Epidermal melanocyte (primary cell): Measurements from ENCODE around the gene SPINT1.
"Not testable (repeated sequence)": the region's sequence is repeated elsewhere in the genome, so short reads cannot be mapped to it uniquely, and the experiment has no call there.

Source experiments
- DNase-seq: peaks from one replicate; pipeline ENCODE4 v3.0.0; 2011; ENCODE audit warnings: low spot score; ENCODE audit not compliant: insufficient read length

Gene SPINT1

DNA sequence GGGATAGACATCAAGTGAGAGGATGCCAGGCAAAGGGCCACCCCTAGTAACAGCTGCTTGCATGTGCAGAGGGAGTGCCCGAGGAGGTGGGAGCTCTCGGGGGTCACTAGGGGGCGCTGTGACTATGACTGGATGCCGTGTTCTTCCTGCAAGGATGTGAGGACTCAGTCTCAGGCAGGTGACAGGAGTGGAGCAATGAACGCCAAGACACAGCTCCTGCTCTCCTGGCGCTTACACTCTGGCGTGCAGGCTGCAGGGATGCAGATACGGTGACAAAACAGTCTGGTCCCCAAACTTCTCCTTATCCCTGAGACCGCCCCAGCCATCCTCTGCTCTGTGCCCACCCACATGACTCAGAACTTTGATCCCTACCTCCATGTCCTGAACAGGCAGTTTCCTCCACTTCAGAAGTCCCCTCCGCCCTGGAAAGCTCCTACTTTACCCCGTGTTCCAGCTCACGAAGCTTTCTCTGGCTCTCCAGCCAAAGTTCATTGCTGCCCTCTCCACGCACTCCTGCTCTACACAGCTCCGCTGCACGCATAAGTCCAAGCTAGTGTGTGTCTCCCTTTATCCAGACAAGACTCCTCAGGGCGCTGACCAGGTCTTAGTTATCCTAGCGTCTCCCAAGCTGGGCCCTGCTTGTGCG, 15.5 kb downstream of the SPINT1 start:
- peak; percentile 64 for DNase-seq

DNA sequence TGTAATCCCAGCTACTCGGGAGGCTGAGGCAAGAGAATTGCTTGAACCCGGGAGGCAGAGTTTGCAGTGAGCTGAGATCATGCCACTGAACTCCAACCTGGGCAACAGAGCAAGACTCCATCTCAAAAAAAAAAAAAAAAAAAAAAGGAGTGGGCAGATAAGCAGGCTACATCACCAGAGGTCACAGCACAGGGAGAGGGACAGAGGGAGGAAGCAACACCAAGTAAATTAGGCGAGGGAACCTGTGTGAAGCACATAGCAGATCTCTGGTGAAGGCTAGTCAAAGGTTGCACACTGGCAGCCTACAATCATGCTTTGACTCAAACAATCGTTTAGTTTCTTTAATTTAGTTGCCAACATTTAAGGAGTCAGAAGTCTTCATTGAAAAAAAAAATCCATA, 17.3 kb downstream of the SPINT1 start:
- not testable (repeated sequence) for DNase-seq

DNA sequence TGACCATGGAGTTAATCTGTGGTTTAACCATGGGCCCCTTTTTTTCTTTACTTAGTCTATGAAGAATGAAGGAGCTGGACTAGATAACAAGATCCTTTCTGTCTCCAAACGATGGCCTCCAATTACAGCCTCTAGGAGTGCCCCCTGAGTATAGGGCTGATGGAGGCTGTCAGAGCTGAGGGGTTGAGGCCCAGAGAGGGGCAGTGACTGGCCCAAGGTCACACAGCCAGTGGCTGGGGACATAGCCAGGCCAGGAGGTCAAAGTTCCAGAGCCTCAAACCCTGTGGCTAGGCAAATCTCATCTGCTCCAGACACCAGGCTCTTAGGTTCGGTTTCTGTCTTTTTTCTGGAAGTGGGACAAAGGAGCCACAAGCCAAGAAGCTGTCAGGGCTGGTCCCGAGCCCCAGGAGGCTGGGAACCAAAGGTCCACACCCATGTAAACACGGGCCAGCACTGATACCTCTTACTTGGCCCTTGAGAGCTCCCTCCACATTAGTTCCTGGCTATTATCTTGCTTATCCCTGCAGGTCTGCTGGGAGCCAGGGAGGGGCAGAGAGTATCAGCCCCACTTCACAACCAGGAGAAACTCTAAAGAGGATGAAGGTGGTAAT, 19.9 kb downstream of the SPINT1 start:
- no peak for DNase-seq

DNA sequence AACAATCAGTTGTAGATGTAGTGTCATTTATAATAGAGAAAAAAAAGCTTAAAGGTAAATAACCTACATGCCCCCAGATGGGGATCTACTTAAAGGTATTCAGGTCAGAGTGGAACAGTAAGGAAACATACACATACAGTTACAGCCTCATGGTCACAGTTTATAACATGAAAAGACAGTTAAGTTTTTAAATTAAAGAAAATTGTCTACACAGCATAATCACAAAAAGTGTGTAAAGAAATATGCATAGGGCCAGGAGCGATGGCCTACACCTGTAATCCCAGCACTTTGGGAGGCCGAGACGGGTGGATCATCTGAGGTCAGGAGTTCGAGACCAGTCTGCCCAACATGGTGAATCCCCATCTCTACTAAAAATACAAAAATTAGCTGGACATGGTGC, 23.4 kb downstream of the SPINT1 start:
- no peak for DNase-seq

DNA sequence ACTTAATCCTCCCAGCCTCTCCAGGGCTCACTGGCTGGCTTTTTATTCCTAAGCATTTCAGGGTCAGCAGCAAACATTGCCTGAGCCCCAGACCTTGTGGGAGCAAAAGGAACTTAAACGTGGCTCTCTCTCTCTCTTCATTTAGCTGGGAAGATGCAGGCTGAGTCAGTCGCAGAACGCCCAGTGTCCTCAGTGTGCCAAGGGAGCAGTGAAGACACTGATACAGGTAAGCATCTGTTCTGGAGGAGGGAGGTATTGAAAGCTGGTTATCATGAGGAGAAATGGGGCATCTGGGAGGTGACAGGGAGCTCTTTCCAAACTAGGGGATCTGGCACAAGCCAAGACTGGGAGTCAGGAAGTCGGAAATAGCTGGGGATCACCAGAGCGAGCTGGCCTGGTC, 25.8 kb downstream of the SPINT1 start:
- DNase-seq: no peak

DNA sequence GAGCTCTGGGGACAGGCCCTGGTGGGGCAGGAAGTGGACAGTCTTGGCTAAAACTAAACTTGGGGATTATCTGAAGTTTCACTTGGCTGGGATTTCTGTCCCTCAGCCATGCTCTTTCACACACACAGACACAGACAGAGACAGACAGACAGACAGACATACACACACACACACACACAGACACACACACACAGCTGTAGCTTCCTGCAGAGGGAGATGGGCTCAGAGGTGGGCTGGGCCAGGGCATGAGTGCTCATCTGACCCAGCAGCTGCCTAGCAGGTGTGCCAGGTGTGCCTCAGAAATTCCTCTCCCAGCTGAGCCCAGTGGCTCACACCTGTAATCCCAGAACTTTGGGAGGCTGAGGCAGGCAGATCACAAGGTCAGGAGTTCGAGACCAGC, 26.9 kb downstream of the SPINT1 start:
- no peak for DNase-seq

DNA sequence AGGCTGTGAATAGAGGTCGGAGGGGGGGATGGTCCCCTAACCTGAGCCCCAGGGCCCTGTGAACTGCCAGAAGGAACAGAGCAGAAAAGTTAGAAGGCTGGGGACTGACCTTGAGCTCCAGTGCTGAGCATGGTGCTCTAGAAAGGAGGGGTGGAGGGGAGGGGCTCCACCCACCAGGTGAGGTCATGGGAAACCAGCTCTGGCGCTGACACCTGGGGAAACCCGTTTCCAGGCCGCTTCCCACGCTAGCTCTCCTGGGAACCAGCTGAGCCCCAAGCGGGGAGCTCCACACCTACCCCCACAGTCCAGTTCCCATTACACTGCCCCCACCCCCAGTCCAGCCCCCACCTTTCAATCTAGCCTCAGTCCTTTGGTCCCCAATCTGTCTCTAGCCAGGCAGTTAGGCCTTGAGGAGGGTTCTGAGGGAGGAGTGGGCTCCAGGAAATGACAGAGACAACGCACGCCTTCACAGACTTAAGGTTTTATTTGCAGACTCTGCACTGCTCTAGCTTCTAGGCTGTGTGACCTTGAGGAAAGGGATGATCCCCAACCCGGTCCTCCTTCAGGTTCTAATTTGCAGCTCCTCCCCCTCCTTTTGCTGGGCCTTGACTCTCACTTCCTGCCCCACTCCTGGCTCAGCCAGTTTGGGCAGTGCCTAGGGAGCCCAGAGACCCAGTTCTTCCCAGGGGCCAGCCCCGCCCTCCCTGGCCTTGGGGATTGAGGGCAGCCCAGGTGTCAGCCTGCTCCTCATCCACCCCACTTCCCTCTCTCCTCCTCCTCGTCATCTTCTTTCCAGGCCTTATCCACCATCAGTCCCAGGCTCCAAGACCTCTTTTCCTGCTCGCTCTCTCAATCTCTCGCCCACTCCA, 28.1 kb downstream of the SPINT1 start:
- DNase-seq: no peak

DNA sequence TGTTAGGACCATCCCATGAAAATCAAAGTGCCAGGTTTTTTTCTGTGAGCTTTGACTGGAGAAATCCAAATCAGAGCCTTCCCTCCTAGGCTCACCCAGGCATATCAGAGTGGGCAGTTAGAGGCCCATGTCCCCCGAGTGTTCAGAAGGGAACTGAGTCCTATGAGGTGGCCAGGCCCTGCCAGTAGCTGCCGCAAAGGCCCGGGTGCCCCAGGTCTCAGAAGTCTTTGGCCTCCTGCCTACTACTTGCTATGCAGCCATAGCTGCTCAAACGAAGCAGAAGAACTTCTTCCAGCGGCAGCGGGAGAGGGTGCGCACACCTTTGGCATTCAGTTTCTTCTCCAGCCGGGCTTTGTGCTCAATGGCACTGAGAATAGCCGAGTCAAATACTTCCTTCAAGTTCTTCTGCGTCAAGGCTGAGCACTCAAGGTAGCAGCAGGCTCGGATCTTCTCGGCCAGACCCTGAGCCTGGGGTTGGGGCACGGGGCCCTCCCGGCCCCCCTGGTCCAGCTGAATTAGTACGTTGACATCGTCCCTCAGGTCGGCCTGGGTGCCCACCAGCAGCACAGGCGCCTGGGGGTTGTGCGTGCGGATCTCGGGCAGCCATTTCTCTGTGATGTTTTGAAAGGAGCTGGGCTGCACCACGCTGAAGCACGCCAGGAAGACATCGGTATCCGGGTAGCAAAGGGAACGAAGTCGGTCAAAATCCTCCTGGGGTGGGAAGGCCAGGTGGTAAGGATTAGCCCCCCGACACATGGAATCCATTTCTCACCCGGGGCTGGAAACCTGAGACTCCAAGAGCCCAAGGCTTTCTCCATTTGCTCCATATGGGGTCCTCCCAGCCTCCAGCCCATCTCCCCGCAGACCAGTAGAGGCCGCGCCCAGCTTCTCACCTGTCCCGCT, 29.2 kb downstream of the SPINT1 start:
- no peak for DNase-seq

DNA sequence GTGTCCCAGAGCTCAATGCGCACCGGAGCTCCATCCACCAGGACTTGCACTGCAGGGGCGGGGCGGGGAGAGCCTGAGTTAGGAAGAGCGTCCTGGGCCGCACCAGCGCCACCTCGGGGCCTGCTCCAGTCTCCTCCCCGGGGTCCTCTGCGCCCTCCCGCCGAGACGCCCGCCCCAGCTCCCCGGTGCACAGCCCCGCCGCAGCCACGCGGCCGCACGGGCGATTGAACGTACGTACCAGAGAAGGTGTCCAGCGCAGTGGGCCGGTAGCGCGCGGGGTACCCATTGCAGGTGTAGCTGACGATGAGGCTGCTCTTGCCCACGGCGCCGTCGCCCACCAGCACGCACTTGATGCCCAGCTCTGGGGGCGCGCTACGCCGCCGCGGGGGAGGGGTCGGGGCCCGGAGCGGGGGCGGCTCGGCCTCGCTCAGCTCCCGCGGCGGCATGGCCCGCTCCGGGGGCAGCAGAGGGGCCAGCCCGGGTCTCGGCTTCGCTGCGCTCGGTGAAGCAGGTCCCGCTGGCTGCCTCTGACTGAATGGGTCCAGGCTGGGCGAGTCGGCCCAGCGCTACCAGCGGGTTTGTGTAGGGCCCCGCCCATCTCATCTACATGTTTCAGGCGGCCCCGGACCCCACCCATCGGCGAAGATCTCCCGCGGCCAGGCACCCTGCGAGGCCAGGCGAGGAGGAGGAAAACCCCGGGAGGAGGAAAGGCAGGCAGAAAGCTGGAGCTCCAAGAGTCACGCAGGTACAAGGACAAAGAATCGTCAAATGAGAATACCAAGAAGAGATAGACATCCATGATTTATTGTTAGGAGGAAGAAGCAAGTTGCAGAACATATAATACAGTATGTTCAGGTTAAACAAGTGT, 30.1 kb downstream of the SPINT1 start, which contains the start of gene RHOV:
Gene RHOV (minus strand): TSS at position 541 of the 868 bp plus-strand sequence. CDS start 95 bp downstream, at position 446.
- peak; percentile 40 for DNase-seq

DNA sequence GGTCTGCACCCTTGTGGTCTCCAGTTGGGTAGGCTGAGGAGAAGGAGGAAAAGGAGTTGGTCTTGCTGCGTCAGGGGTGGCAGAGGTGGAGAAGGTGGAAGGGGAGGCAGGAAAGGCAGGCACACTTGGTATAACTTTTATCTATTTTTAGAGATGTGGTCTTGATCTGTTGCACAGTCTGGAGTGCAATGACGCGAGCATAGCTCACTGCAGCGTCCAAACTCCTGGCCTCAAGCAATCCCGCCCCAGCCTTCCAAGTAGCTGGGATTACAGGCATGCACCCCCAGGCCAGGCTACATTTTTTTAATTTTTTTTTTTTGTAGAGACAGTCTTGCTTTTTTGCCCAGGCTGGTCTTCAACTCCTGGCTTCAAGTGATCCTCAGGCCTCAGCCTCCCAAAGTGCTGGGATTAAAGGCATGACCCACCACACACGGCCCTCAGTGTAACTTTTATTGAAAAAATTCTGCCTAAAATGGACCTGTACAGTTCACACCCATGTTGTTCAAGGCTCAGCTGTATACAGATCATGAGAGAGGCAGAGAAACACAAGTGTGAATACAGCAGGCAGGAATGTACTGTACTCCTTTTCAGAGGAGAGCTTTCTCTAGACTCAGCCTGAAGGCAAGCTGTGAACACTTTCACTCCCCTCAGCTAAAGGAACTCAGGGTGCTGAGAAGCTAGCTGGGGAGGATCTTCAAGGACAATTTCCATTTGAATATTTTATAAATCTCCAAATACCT, 32.3 kb downstream of the SPINT1 start:
- peak; percentile 22 for DNase-seq

DNA sequence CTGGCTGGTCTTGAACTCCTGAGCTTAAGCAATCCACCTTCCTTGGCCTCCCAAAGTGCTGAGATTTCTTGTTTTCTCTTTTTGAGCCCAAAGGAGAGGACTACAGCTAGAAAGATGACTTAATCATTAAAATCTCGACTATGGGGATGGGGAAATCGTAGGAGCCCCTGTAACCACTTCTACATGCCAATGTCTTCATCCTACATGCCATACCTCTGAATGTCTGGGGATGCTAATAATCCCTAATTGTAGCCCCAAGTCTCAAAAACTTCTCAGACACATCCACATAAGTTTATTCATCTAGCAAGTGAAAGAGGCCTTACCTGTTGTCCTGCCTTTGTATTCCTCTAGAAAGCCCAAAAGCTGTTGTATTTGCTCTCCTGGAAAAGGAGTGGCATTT, 33.8 kb downstream of the SPINT1 start:
- no peak for DNase-seq

DNA sequence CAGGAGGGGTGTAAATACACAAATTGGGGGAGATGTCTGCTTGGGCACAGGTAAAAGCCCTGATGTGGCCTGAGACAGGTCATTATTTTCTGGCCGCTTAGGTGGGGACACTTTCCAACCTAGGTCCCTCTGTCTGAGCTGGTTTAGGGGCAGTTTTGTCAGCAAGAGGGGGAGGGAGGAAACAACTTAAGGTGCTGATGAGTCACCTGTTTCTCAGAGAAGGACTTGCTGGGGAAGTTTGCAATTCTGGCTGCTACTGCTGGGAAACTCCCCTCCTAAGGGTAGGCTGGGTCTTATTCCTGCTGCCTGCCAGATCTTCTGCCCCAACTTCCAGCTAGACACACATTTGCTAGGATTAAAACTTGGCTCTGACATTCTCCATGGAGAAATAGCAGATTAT, 34.9 kb downstream of the SPINT1 start:
- DNase-seq: no peak

DNA sequence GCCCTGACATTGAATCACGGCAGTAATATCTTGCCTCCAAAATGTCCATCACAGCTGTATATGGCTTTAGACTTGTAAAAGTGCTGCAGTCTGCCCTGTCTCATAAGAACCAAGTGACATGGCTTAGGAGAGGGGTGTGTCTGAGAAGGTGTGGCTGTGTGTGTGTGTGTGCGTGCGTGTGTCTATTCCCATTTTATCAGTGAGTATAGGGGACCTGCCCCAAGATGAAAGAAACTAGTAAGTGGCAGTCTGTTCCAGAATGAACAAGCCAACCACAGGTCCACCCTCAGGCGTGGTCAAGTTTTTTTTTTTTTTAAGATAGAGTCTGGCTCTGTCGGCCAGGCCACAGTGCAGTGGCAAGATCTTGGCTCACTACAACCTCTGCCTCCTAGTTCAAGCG, 35.8 kb downstream of the SPINT1 start:
- DNase-seq: no peak

DNA sequence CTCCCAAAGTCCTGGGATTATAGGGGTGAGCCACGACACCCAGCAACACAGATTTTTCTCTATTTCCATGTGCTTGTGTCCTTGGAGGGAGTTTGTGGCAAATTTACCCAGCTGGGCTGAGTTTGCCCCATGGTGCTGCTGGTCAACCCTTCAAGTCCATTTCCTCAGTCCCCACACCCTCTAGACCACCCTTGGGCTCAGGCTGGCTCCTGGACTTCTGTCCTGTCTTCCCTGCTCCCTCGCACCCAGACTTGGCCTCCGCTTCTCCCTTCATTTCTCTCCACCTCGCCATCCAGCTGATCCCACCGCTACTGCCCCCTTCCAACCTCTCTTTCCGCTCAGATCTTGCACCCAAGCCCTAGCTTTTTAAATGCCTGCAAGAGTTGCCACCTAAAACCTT, 37.5 kb downstream of the SPINT1 start:
- DNase-seq: no peak

DNA sequence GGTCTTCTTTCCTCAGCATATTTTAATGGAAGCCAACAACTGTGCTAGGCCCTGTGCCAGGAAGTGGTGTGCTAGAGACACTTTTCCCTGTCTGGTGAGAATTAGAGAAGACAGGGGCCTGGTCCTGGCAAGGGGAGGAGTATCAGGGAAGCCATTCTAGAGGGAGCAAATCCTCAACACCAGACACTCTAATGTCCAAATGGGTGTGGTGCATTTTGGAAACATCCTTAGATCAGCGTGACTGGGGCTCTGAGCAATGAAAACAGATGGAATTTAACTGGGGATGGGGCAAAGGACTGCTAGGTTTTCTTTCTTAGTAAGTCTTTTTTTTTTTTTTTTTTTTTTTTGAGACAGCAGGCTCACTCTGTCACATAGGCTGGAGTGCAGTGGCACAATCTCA, 42.7 kb downstream of the SPINT1 start:
- DNase-seq: no peak

DNA sequence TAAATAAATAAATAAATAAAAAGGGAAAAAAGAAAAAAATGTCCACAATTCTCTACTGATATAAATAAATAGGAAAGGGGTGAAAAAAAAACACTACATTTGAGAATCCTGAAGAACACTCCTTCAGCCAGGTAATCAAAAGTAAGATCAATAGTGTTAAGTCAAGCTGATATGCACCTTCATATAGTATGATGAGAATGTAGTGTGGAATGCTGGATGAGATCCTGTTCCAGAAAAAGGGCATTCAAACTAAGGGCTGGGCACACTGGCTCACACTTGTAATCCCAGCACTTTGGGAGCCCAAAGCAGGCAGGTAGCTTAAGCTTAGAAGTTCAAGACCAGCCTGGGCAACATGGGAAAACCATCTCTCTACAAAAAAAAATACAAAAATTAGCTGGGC, 45.3 kb downstream of the SPINT1 start:
- no peak for DNase-seq

DNA sequence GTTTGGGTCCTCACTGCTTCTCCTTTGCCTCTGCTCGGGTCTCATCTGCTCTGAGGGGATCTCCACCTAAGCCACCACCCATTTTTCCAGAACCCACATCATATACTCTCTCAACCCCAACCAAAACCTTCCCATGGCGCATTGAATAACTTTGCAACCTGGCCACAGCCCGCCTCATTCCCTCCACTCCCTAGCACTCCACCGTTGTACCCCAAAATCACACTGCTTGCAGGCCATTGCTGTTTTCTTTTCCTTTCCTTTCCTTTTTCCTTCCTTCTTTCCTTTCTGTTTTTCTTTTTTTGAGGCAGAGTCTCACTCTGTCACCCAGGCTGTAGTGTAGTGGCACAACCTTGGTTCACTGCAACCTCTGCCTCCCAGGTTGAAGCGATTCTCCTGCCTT, 47.3 kb downstream of the SPINT1 start:
- no peak for DNase-seq

DNA sequence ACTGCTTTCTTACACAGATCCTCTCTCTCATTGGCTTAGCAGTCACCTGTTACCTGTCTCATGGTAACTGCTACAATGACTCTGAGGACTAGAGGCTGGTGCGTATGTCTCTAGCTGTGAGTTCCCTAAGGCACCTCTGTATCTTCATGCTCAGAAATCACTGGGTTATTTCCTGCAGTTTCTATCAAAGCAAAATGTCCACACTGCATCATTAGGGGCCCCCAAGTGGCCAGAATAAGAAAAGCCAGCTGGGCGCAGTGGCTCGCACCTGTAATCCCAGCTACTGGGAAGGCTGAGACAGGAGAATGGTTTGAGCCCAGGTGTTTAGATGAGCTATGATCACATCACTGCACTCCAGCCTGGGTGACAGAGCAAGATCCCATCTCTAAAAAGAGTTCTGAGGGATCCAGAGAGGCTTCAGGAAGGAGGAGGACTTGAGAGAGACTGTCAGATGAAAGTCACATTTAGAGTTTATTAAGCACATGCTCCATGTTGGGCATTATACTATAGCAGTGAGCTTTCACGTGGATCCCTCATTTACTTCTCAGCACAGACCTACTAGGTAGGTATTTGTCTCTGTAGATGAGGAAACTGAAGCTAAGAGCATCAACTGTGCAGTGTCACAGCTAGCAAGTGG, 48.1 kb downstream of the SPINT1 start:
- DNase-seq: no peak

DNA sequence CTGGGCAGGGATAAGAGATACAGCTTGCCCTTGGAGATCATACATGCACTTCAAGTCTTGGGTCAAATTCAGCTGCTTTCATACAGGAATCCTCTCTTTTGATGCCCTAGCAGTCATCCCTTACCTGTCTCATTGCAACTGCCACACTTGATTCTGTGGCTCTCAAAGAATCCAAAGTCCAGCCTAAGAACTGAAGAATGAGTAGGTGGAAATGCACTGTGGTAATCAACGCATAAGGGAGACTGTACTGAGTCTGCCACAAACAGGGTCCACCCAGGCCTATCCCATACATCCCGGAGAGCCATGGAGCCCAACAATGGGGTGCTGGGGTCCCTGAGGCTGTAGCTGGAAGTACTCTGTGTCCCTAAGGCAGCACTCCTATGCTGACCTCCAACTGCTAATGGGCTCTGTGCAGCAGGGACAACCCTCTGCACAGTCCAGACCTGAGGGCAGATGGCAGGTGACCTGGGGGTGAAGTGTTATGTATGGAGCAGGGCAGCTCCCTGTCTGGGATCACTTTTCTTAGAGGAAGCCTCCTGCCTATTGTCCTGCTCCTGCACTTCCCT, 48.7 kb downstream of the SPINT1 start:
- DNase-seq: no peak
